ENCODE measurements around the gene CSK.

The CSK gene

DNA sequence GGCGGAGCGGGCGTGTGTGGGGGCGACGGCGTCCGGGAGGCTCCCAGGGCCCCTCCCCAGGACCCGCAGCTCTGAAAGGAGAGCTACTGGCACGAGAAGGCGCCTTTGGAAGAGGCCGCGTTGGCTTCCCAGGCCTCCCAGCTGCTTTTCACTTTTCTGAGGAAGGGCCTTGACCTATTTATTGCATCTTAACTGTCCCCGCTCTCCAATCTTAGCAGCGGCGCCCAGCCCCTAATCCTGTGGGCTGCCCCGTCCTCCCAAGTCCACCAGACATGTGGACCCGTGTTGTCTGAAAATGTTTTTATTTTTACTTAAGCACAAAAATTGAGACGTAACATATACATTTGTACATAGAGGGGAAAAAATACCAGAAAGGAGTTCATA is 61.6 kb downstream of the CSK start:
- no peak for DNase-seq (ENCODE audit: low spot score)

GRCh38 chr15:74843891-74844299 is 62.0 kb downstream of the CSK start:
- DNase-seq (ENCODE audit: low spot score) = no peak

DNA sequence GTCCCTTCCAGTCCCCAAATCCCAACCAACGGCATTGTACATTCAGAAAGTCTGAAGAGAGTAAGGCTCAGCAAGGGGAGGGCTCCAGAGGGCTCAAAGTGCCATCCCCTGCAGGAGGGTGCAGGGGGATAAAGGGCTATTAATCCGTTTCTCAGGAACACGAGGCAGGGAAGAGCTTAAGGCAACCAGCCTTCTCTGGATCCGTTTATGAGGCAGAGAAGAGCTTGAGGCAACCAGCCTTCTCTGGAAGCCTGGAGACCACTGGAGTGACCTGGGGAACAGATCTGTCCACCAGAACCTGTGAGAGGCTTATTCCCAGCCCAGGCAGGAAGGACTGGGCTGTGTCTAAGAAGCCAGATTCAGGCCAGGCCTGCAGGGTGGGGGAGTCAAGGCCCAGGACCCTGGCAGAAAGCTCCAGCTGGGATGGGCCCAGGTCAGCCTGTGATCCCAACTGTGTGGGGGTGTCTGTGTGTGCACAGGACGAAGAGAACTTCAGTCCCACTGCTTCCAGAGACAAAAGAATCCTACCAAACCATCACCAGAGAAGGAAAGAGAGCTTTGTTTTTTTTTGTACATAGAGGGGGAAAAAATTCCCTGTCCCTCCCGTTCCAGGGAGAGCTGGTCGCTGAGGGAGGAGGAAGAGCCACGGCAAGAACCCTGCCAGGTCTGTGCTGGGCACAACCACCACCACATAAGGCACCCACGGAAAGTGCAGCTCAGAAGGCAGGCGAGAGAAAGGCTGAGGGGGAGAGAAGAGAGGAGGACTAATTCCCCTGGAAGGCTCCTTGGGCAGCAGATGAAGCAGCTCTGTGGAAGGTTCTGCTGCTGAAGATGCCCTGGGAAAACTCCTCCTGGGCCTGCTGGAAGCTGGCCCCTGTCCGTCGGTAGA is 62.7 kb downstream of the CSK start:
- no peak for DNase-seq (ENCODE audit: low spot score)

- no peak for DNase-seq (ENCODE audit: low spot score)
Observed at GRCh38 chr15:74845208-74845568, 63.3 kb downstream of the CSK start.

DNA sequence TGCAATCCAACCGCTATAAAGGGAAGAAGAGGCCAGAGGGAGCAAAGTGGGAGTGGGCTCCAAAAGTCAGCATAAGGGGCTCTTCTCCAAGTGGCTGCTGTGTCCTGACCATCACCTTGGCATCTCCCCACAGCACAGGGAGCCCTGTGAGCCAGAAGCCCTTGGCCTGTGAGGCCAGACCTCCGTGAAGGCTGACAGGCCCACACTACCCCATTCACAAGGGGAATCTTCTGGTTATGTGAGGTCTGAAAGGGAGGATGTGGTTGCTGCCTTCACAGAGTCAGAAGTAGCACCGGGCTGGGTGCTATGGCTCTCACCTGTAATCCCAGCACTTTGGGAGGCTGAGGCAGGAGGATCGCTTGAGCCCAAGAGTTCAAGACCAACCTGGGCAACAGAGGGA is 63.7 kb downstream of the CSK start:
- DNase-seq (ENCODE audit: low spot score) = no peak

DNA sequence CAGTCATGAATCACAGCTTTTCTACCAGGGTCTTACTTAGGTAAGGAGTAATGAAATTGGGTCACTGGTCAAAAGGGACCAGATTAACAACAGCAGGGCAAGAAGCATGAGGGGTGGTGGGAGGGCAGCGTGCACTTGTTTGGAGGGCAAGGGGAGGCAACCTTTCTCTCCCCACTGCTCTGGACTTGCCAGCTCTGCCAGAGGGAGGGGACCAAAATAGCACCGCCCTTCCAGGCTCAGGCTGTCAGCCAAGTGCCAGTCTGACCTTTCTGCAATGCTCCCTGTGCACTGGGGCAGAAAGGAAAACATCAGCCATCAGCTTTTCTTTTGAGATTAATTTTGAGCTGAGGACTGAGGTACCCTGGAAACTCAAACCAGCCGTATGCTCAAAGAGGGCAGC is 65.6 kb downstream of the CSK start:
- DNase-seq (ENCODE audit: low spot score) = no peak

DNA sequence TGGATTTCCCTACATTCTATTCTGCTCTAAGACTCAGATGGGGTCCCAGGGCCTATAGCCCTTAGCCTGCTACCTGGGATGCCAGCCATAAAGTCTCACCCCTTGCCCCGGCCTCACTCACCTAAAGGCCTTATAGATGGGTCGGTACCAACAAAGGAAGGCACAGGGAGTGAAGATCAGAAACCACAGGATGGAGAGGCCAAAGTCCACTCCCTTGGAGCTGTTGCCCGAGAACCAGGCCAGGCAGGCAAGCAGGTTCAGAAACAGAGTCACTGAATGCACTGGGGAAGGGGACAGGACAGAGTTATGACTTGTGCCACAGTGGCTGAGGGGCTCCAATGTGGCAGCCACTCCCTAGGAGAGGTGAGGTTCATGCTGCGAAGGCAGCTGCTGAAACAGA is 68.5 kb downstream of the CSK start:
- DNase-seq (ENCODE audit: low spot score) = no peak

- no peak for DNase-seq (ENCODE audit: low spot score)
Observed at GRCh38 chr15:74851960-74852359, 70.1 kb downstream of the CSK start.

Measured in left forelimb (tissue), 1 donor.